PFSK-1 (cell line): ENCODE data around the gene CHRND.

Experiments used
- FOXP2 ChIP-seq: optimal IDR thresholded peaks from 2 replicates; pipeline ENCODE3; 2011; ENCODE audit warnings: borderline replicate concordance, control low read depth, inconsistent platforms; ENCODE audit not compliant: insufficient read depth; ENCODE audit errors: extremely low read length, extremely low read depth
- POLR2AphosphoS5 ChIP-seq: IDR thresholded peaks from 2 replicates; pipeline ENCODE4 v1.6.1; 2012; ENCODE audit warnings: low read depth, mild to moderate bottlenecking, control low read depth, low read length, moderate library complexity
- REST ChIP-seq, 2 experiments: IDR thresholded peaks; 2 replicates each; pipeline versions ENCODE4 v1.6.1 to v1.8.0; 2011 to 2012; ENCODE audit warnings: low read depth in 2 of 2, low read length in 2 of 2, control low read depth in 1 of 2, inconsistent platforms in 1 of 2, mild to moderate bottlenecking in 1 of 2, moderate library complexity in 1 of 2; ENCODE audit not compliant: insufficient read depth in 1 of 2
- SIN3A ChIP-seq: IDR thresholded peaks from 2 replicates; pipeline ENCODE4 v1.6.1; 2012; ENCODE audit warnings: mild to moderate bottlenecking, low read length, moderate library complexity, borderline replicate concordance; ENCODE audit not compliant: insufficient read depth
- TAF1 ChIP-seq: IDR thresholded peaks from 2 replicates; pipeline ENCODE4 v1.6.1; 2012; ENCODE audit warnings: low read length, control low read depth, borderline replicate concordance; ENCODE audit not compliant: insufficient read depth

Gene CHRND

GRCh38 chr2:232515639-232516038, 10.3 kb upstream of the CHRND start:
- TF ChIP-seq TAF1 (no peak), FOXP2 (no peak), POLR2AphosphoS5 (no peak), REST (IDR thresholded peaks at IDR 0.05; ENCODE audit: insufficient read depth in 1 of 2, low read depth in 2 of 2, low read length in 2 of 2) (no peak), SIN3A (no peak)

- TF ChIP-seq REST (IDR thresholded peaks at IDR 0.05; ENCODE audit: insufficient read depth in 1 of 2, low read depth in 2 of 2, low read length in 2 of 2) (no peak), FOXP2 (no peak), TAF1 (no peak), POLR2AphosphoS5 (no peak), SIN3A (no peak)
These were observed 9.4 kb upstream of the CHRND start for GRCh38 chr2:232516551-232516950.

GRCh38 chr2:232518844-232519243, 7.1 kb upstream of the CHRND start:
- no peak for TF ChIP-seq SIN3A
- no peak for TF ChIP-seq TAF1
- TF ChIP-seq REST (IDR thresholded peaks at IDR 0.05; ENCODE audit: insufficient read depth in 1 of 2, low read depth in 2 of 2, low read length in 2 of 2) = no peak
- TF ChIP-seq FOXP2 = no peak
- no peak for TF ChIP-seq POLR2AphosphoS5

GRCh38 chr2:232519581-232520438, 6.2 kb upstream of the CHRND start, which contains the start of gene PRSS56:
Gene PRSS56, plus strand, starts transcription at chr2:232520388. Its CDS starts 211 bp downstream, at chr2:232520599.
- TF ChIP-seq REST (IDR thresholded peaks at IDR 0.05; ENCODE audit: insufficient read depth in 1 of 2, low read depth in 2 of 2, low read length in 2 of 2) = no peak
- TF ChIP-seq SIN3A = no peak
- TF ChIP-seq FOXP2 = no peak
- TF ChIP-seq POLR2AphosphoS5 = no peak
- no peak for TF ChIP-seq TAF1
